ENCODE data around the gene MAL. TPM values are rescaled to one million over a fixed set of nuclear protein-coding genes. Genes with fewer than 3 reads are reported as not detected.

The MAL gene
- total and polyA plus RNA-seq, 2 experiments from 2014 or later: 0.24 to 0.31 TPM

DNA sequence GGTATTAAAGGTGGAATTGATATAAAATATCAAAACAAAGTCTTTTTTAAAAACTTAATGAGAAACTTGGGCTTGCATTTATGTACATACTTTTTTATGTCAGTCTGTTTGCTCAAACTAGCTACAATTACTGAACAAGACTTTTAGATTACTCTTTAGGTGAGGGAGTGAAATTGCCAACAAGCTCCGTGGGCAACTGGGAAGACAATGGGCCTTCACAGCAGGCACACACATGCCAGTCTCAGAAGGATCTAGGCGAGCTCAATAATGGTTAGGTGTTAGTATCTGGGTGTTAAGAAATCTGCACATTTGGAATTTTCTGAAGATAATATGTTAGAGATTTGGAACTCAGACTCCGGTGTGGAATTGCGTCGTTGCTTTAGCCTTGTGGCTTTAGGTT is 23.0 kb upstream of the MAL start:
- no peaks in the 10 kb centered on the region for H3K79me2 ChIP-seq (replicated peaks; ENCODE audit: insufficient read depth)
- no peak overlapping the region for H3K27ac Mint-ChIP-seq
- H3K4me1 Mint-ChIP-seq: peaks cover 26% of the 10 kb centered on the region
- peaks cover 22% of the 10 kb centered on the region; the same call in 1 of the 2 replicates for H3K27me3 ChIP-seq (ENCODE audit: insufficient read depth)
- H3K36me3 ChIP-seq (ENCODE audit: insufficient read depth): no peaks in the 10 kb centered on the region
- no peak overlapping the region for H3K4me3 Mint-ChIP-seq
- no peak overlapping the region for H3K4me2 ChIP-seq
- peaks cover 18% of the 10 kb centered on the region for H3K27me3 Mint-ChIP-seq (ENCODE audit: insufficient read depth, low read depth, poor library complexity)
- no peak overlapping the region for H3K27ac ChIP-seq (ENCODE audit: low read depth)
- no peaks in the 10 kb centered on the region for H3K9me2 ChIP-seq (ENCODE audit: insufficient read depth)
- peaks cover 3% of the 10 kb centered on the region; the same call in 1 of the 2 replicates for H3K4me1 ChIP-seq (ENCODE audit: insufficient read depth)
- H3K9me3 Mint-ChIP-seq: no peaks in the 10 kb centered on the region
- no peak overlapping the region for H3K4me3 ChIP-seq
- no peak for TF ChIP-seq ZNF331 (CRISPR knock-in tag; IDR thresholded peaks at IDR 0.05; ENCODE audit: low read depth)
- TF ChIP-seq POLR2AphosphoS5 (IDR thresholded peaks at IDR 0.05; ENCODE audit: low read depth): no peak
- no peak for TF ChIP-seq ZNF114 (CRISPR knock-in tag; IDR thresholded peaks at IDR 0.05)
- no peak for TF ChIP-seq EZH2phosphoT487 (IDR thresholded peaks at IDR 0.05; ENCODE audit: unreplicated experiment)
- TF ChIP-seq, protein P1, sequence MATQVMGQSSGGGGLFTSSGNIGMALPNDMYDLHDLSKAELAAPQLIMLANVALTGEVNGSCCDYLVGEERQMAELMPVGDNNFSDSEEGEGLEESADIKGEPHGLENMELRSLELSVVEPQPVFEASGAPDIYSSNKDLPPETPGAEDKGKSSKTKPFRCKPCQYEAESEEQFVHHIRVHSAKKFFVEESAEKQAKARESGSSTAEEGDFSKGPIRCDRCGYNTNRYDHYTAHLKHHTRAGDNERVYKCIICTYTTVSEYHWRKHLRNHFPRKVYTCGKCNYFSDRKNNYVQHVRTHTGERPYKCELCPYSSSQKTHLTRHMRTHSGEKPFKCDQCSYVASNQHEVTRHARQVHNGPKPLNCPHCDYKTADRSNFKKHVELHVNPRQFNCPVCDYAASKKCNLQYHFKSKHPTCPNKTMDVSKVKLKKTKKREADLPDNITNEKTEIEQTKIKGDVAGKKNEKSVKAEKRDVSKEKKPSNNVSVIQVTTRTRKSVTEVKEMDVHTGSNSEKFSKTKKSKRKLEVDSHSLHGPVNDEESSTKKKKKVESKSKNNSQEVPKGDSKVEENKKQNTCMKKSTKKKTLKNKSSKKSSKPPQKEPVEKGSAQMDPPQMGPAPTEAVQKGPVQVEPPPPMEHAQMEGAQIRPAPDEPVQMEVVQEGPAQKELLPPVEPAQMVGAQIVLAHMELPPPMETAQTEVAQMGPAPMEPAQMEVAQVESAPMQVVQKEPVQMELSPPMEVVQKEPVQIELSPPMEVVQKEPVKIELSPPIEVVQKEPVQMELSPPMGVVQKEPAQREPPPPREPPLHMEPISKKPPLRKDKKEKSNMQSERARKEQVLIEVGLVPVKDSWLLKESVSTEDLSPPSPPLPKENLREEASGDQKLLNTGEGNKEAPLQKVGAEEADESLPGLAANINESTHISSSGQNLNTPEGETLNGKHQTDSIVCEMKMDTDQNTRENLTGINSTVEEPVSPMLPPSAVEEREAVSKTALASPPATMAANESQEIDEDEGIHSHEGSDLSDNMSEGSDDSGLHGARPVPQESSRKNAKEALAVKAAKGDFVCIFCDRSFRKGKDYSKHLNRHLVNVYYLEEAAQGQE (IDR thresholded peaks at IDR 0.05; ENCODE audit: unreplicated experiment): no peak
- no peak for TF ChIP-seq STAT1 (IDR thresholded peaks at IDR 0.05; ENCODE audit: unreplicated experiment)
- TF ChIP-seq, protein P2, sequence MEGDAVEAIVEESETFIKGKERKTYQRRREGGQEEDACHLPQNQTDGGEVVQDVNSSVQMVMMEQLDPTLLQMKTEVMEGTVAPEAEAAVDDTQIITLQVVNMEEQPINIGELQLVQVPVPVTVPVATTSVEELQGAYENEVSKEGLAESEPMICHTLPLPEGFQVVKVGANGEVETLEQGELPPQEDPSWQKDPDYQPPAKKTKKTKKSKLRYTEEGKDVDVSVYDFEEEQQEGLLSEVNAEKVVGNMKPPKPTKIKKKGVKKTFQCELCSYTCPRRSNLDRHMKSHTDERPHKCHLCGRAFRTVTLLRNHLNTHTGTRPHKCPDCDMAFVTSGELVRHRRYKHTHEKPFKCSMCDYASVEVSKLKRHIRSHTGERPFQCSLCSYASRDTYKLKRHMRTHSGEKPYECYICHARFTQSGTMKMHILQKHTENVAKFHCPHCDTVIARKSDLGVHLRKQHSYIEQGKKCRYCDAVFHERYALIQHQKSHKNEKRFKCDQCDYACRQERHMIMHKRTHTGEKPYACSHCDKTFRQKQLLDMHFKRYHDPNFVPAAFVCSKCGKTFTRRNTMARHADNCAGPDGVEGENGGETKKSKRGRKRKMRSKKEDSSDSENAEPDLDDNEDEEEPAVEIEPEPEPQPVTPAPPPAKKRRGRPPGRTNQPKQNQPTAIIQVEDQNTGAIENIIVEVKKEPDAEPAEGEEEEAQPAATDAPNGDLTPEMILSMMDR (conservative IDR thresholded peaks at IDR 0.05; ENCODE audit: low read depth in 2 of 2): no peak
- TF ChIP-seq, protein P3, sequence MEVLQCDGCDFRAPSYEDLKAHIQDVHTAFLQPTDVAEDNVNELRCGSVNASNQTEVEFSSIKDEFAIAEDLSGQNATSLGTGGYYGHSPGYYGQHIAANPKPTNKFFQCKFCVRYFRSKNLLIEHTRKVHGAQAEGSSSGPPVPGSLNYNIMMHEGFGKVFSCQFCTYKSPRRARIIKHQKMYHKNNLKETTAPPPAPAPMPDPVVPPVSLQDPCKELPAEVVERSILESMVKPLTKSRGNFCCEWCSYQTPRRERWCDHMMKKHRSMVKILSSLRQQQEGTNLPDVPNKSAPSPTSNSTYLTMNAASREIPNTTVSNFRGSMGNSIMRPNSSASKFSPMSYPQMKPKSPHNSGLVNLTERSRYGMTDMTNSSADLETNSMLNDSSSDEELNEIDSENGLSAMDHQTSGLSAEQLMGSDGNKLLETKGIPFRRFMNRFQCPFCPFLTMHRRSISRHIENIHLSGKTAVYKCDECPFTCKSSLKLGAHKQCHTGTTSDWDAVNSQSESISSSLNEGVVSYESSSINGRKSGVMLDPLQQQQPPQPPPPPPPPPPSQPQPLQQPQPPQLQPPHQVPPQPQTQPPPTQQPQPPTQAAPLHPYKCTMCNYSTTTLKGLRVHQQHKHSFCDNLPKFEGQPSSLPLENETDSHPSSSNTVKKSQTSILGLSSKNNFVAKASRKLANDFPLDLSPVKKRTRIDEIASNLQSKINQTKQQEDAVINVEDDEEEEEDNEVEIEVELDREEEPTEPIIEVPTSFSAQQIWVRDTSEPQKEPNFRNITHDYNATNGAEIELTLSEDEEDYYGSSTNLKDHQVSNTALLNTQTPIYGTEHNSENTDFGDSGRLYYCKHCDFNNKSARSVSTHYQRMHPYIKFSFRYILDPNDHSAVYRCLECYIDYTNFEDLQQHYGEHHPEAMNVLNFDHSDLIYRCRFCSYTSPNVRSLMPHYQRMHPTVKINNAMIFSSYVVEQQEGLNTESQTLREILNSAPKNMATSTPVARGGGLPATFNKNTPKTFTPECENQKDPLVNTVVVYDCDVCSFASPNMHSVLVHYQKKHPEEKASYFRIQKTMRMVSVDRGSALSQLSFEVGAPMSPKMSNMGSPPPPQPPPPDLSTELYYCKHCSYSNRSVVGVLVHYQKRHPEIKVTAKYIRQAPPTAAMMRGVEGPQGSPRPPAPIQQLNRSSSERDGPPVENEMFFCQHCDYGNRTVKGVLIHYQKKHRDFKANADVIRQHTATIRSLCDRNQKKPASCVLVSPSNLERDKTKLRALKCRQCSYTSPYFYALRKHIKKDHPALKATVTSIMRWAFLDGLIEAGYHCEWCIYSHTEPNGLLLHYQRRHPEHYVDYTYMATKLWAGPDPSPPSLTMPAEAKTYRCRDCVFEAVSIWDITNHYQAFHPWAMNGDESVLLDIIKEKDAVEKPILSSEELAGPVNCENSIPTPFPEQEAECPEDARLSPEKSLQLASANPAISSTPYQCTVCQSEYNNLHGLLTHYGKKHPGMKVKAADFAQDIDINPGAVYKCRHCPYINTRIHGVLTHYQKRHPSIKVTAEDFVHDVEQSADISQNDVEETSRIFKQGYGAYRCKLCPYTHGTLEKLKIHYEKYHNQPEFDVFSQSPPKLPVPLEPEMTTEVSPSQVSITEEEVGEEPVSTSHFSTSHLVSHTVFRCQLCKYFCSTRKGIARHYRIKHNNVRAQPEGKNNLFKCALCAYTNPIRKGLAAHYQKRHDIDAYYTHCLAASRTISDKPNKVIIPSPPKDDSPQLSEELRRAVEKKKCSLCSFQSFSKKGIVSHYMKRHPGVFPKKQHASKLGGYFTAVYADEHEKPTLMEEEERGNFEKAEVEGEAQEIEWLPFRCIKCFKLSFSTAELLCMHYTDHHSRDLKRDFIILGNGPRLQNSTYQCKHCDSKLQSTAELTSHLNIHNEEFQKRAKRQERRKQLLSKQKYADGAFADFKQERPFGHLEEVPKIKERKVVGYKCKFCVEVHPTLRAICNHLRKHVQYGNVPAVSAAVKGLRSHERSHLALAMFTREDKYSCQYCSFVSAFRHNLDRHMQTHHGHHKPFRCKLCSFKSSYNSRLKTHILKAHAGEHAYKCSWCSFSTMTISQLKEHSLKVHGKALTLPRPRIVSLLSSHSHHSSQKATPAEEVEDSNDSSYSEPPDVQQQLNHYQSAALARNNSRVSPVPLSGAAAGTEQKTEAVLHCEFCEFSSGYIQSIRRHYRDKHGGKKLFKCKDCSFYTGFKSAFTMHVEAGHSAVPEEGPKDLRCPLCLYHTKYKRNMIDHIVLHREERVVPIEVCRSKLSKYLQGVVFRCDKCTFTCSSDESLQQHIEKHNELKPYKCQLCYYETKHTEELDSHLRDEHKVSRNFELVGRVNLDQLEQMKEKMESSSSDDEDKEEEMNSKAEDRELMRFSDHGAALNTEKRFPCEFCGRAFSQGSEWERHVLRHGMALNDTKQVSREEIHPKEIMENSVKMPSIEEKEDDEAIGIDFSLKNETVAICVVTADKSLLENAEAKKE (CRISPR knock-in tag; IDR thresholded peaks at IDR 0.05): no peak
- TF ChIP-seq NANOG (IDR thresholded peaks at IDR 0.05; ENCODE audit: borderline replicate concordance): no peak
- no peak for TF ChIP-seq CREB1 (CRISPR knock-in tag; IDR thresholded peaks at IDR 0.05; ENCODE audit: low read depth)
- no peak for TF ChIP-seq ETS1 (IDR thresholded peaks at IDR 0.05)
- TF ChIP-seq EZH2 (IDR thresholded peaks at IDR 0.05; ENCODE audit: low read depth, unreplicated experiment): no peak
- TF ChIP-seq JUNB (IDR thresholded peaks at IDR 0.05; ENCODE audit: unreplicated experiment): no peak
- H3K36me3 Mint-ChIP-seq (ENCODE audit: low read depth): no peaks in the 10 kb centered on the region
- DNase-seq (ENCODE audit: low spot score) (no peak), ATAC-seq (no peak)
- no peak overlapping the region for H2AFZ ChIP-seq
- no peaks in the 10 kb centered on the region for H3F3A ChIP-seq (replicated peaks; ENCODE audit: low read depth)
- no peaks in the 10 kb centered on the region for H4K20me1 ChIP-seq (replicated peaks; ENCODE audit: insufficient read depth)
